Activated naive CD8-positive, alpha-beta T cell treated with anti-CD3 and anti-CD28 coated beads, Interleukin-2, amount 50 U/mL, for 16 hours (primary cell): ENCODE results near the gene FAM110C.
"Not testable (repeated sequence)": the region's sequence is repeated elsewhere in the genome, so short reads cannot be mapped to it uniquely, and the experiment has no call there.

ENCODE experiments used
- DNase-seq: peaks from one replicate; pipeline ENCODE4 v3.0.0-alpha.2; 2020; ENCODE audit warnings: low read depth, low spot score

The FAM110C gene

GRCh38 chr2:46471-47345, at the start of gene FAM110C:
Gene FAM110C (minus strand): TSS chr2:46505. CDS start chr2:46385, 120 bp downstream.
- DNase-seq: no peak

DNA sequence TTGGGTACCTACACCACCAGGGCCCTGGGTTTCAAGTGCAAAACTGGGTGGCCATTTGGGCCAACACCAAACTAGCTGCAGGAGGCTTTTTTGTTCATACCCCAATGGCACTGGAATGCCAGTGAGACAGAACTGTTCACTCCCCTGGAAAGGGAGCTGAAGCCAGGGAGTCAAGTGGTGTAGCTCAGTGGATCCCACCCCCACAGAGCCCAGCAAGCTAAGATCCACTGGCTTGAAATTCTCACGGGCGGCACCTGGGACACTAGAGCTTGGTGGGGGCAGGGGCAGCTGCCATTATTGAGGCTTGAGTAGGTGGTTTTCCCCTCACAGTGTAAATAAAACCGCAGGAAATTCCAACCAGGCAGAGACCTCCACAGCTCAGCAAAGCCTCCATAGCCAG, 46.0 kb upstream of the FAM110C start:
- no peak for DNase-seq

- no peak for DNase-seq
Observed at GRCh38 chr2:90645-91312, 44.5 kb upstream of the FAM110C start.

DNA sequence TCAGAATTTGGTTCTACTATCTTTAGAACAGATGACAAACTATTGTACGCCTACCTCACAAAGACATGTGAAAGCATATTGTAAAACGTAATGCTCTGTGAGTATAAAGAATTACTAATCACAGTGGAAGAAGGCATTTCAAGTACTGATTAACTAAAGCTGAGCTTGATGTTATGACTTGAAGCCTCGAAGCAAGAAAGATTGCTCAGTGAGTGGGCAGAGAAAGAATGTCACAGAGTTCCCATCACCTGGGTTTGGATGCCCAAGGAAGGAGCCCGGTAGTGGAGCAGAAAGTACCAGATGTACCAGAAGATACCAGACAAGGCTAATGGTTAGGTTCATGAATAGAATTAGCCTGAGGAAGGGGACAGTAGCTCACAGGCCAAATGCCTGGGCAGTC, 39.5 kb upstream of the FAM110C start:
- DNase-seq: no peak

GRCh38 chr2:84121-84520, 37.8 kb upstream of the FAM110C start:
- no peak for DNase-seq

DNA sequence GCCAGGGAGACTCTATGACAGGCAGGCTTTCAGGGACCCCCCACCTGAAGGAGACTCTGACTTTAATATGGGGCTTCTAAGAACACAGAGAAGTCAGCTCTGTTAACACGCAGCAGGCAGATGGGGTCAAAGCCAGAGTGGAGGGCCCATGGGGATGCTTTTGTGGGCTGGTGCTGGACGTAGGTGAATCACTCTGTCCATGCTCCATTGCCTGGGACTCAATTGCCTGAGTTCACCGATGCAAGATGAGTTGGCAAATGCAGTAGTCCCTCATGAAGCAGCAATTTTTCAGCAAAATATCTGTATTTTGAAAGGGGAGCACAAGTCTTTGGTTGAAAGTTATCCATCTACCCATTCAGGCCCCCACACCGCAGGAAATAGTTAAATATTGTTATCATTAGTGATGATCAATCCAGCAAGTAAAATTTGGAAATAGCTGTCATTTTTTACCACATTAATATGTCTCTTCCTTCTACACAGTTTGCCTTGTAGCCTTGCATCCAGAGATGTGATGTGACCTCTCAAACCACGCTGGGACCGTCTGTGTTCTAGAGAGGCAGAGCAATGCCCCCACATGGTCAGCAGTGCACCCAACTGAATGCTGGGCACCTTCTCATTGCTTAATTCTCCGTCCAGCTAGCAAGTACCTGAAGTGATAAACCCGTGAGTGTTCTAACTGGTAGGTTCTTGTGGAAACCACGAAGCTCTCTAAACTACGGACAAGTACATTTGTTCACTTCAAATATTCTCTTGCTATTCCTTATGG, 34.8 kb upstream of the FAM110C start:
- no peak for DNase-seq

DNA sequence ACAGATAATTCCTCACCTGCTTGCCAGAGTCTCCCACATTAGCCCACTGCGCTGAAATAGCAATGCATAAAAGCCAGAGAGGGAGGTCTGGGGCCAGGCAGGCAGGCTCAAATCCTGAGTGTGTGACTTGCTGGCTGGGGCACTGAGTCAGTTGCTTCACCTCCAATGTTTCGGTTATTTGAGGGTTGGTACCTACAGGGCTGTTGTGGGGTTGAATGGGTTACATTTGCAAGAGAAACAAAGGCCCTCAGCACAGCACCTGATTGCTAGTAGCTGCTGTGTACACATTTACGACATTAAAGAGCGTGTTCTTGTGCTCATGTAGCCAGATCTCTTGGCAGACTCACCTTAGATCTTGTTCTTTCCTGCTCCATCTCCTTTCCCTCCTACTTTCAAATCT, 34.1 kb upstream of the FAM110C start:
- DNase-seq: no peak

- no peak for DNase-seq
Observed at GRCh38 chr2:71309-72035, 25.2 kb upstream of the FAM110C start.

- DNase-seq: no peak
Observed at GRCh38 chr2:69366-70344, 23.4 kb upstream of the FAM110C start.

GRCh38 chr2:68637-69036, 22.3 kb upstream of the FAM110C start:
- not testable (repeated sequence) for DNase-seq

DNA sequence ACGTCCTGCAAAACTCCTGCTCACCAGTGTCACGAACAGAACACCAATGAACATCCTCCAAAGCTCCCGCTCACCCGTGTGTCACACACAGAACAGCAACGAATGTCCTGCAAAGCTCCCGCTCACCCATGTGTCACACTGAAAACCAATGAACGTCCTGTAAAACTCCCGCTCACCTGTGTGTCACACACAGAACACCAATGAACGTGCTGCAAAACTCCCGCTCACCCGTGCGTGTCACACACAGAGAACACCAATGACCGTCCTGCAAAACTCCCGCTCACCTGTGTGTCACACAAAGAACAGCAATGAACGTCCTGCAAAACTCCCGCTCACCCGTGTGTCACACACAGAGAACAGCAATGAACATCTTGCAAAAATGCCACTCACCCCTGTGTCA, 20.5 kb upstream of the FAM110C start:
- DNase-seq: no peak

- DNase-seq: no peak
Observed at GRCh38 chr2:65121-65520, 18.8 kb upstream of the FAM110C start.

GRCh38 chr2:55587-56448, 9.5 kb upstream of the FAM110C start:
- no peak for DNase-seq

DNA sequence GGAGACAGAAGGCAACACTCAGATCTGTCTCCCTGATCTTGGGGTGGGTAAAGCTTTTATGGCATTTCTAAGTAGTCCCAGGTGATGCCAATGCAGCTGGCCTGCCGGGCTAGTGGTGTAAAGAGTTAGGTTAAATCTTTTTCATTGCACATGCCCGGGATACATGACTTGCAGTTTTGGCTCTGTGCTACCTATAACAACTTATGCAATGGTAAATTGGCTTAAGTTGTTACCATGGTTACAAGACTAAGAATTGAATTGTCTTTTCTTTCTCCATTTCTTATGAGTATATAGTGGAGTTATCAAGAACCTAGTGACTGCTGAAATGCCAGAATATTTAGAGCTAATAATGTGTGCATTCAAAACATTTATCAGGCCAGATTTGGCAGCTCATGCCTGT, 5.3 kb upstream of the FAM110C start:
- DNase-seq: no peak

- no peak for DNase-seq
Observed at GRCh38 chr2:47737-48136, 1.4 kb upstream of the FAM110C start.

GRCh38 chr2:47346-47725, 1.0 kb upstream of the FAM110C start:
- no peak for DNase-seq

DNA sequence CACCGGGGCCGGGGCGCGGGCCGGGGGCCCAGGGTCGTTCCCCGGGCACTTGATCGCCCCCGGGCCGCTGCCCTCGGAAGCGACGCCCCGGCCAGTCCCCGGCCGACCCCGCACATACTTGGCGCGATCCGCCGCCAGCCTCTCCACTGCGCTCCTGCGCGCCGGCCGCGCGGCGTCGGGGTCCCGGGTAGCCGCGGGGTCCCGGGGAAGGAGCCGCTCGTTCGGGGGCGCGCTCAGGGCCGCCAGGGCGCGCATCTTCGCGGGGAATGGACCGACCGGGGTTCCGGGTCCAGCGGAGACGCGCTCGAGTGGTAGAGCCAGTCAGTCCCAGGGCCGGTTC, 204 bp downstream of the FAM110C start:
- no peak for DNase-seq

DNA sequence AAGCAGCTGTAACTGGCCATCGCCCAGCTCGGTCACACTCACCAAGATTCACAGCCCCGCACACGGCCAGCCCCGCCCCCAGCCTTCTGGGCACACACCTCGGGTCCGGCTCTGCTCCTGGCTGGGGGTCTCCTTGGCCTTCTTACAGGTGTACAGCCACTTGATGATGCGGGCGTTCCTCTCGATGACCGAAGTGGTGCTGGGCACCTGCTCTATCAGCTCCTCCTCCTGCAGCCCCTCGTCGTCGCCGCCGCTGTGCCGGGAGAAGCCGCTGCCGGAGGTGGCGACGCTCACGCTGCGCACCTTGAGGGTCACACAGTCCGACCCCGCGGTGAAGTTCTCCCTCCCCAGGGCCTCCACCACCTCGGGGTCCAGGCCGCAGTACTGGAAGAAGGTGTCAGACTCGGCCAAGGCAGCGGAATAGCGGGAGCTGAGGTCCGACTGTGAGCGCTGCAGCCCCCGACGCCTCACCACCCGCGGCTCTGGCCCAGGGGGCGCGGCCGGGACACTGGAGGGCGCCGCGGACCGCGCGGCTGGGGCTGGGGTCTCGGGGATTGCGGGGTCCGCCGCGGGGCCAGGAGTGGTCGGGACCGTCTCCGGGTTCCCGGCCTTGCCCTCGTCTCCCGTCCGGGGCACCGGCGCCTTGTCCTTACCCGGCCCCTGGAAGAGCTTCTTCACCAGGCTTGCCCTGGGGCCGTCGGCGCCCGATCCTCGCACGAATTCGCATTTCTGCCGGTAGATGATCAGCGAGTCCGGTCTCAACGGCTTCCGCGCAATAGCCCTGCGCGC, 769 bp downstream of the FAM110C start:
- no peak for DNase-seq
